WTC11 (cell line): ENCODE measurements around the gene SERPINA6. TPM values are rescaled to one million over a fixed set of nuclear protein-coding genes. Genes with fewer than 3 reads are reported as not detected.

Source experiments
- ATAC-seq: fragments of 200-7000 bp; cut with Tn5 transposase; 2 replicates; pipeline ENCODE4 v1.10.0; 2021; ENCODE audit warnings: mild to moderate bottlenecking, moderate library complexity
- CTCF ChIA-PET: fragments of 300-600 bp; sonication (Branson Sonifier 250); formaldehyde crosslinking; loops from one replicate; lab custom pipeline; 2021; ENCODE audit warnings: antibody characterized with exemption; lab: Charles Lee
- POLR2A ChIA-PET: fragments of 350-600 bp; sonication (Branson Sonifier 250); formaldehyde crosslinking; loops from one replicate; lab custom pipeline; 2021; ENCODE audit warnings: antibody characterized with exemption; lab: Charles Lee
- DNase-seq: peaks from one replicate; pipeline ENCODE4 v3.0.0; 2021; ENCODE audit warnings: low spot score
- H3K27ac Mint-ChIP-seq: 2 replicates; pipeline ENCODE4 v1.8.0; 2021; ENCODE audit warnings: mixed read lengths
- H3K27me3 Mint-ChIP-seq: 2 replicates; pipeline ENCODE4 v1.8.0; 2021; ENCODE audit warnings: low read depth, mild to moderate bottlenecking, moderate library complexity, mixed read lengths
- H3K36me3 Mint-ChIP-seq: 2 replicates; pipeline ENCODE4 v1.8.0; 2021; ENCODE audit warnings: mixed read lengths
- H3K4me1 Mint-ChIP-seq: 2 replicates; pipeline ENCODE4 v1.8.0; 2022; ENCODE audit warnings: mixed read lengths
- H3K4me3 Mint-ChIP-seq: 2 replicates; pipeline ENCODE4 v1.8.0; 2021; ENCODE audit warnings: mild to moderate bottlenecking, moderate library complexity, mixed read lengths
- H3K9me3 Mint-ChIP-seq: 2 replicates; pipeline ENCODE4 v1.8.0; 2021; ENCODE audit warnings: mixed read lengths
- ATF1 ChIP-seq: sonication (generic); formaldehyde crosslinking; IDR thresholded peaks from 2 replicates; pipeline ENCODE4 v1.8.1; 2023; ENCODE audit warnings: mild to moderate bottlenecking, moderate library complexity, missing genetic modification reagents
- CREB1 ChIP-seq: sonication (generic); formaldehyde crosslinking; IDR thresholded peaks from 2 replicates; pipeline ENCODE4 v1.8.0; 2023; ENCODE audit warnings: mild to moderate bottlenecking, missing genetic modification reagents
- ESRRA ChIP-seq: sonication (generic); formaldehyde crosslinking; IDR thresholded peaks from 2 replicates; pipeline ENCODE4 v1.8.1; 2022; ENCODE audit warnings: mild to moderate bottlenecking, missing genetic modification reagents, borderline replicate concordance
- HMGA2 ChIP-seq: fragments of 250-450 bp; sonication (Bioruptor Pico); IDR thresholded peaks from 2 replicates; pipeline ENCODE4 v1.4.0; 2021; ENCODE audit warnings: mild to moderate bottlenecking, moderate library complexity
- NR3C1 ChIP-seq: sonication (generic); formaldehyde crosslinking; conservative IDR thresholded peaks from 2 replicates; pipeline ENCODE4 v1.8.1; 2023; ENCODE audit warnings: low read depth, mild to moderate bottlenecking, missing genetic modification reagents
- SMAD4 ChIP-seq: sonication (generic); formaldehyde crosslinking; IDR thresholded peaks from 2 replicates; pipeline ENCODE4 v1.8.0; 2022; ENCODE audit warnings: mild to moderate bottlenecking, missing genetic modification reagents
- TCF7 ChIP-seq: sonication (generic); formaldehyde crosslinking; IDR thresholded peaks from 2 replicates; pipeline ENCODE4 v1.8.0; 2022; ENCODE audit warnings: mild to moderate bottlenecking, low read depth, missing genetic modification reagents, moderate library complexity
- ZNF219 ChIP-seq: sonication (generic); formaldehyde crosslinking; IDR thresholded peaks from 2 replicates; pipeline ENCODE4 v1.8.0; 2023; ENCODE audit warnings: missing genetic modification reagents, mild to moderate bottlenecking, borderline replicate concordance
- ZNF416 ChIP-seq: fragments of 250-450 bp; sonication (Bioruptor Pico); IDR thresholded peaks from 2 replicates; pipeline ENCODE4 v1.9.0; 2021; ENCODE audit warnings: mild to moderate bottlenecking, inconsistent platforms
- ZNF671 ChIP-seq: fragments of 250-450 bp; sonication (Bioruptor Pico); IDR thresholded peaks from 2 replicates; pipeline ENCODE4 v1.8.0; 2021; ENCODE audit warnings: mild to moderate bottlenecking
- total RNA-seq: library from RNA; stranded (reverse); gene quantifications from 3 replicates; pipeline ENCODE4 v1.2.3, GENCODE V29; 2021
- TF ChIP-seq, protein P1 (sequence below): sonication (generic); formaldehyde crosslinking; IDR thresholded peaks from 2 replicates; pipeline ENCODE4 v1.8.0; 2023; ENCODE audit warnings: missing genetic modification reagents, mild to moderate bottlenecking, borderline replicate concordance
- TF ChIP-seq, protein P2 (sequence below): sonication (generic); formaldehyde crosslinking; IDR thresholded peaks from 2 replicates; pipeline ENCODE4 v1.8.1; 2022; ENCODE audit warnings: low read depth, missing genetic modification reagents, borderline replicate concordance
- TF ChIP-seq, protein P3 (sequence below): sonication (generic); formaldehyde crosslinking; IDR thresholded peaks from 2 replicates; pipeline ENCODE4 v1.8.0; 2022; ENCODE audit warnings: missing genetic modification reagents
- TF ChIP-seq, protein P4 (sequence below): sonication (generic); formaldehyde crosslinking; IDR thresholded peaks from 2 replicates; pipeline ENCODE4 v1.8.0; 2022; ENCODE audit warnings: mild to moderate bottlenecking, missing genetic modification reagents

SERPINA6 gene
- total RNA-seq, 1 experiment from 2014 or later = 0.15 TPM

DNA sequence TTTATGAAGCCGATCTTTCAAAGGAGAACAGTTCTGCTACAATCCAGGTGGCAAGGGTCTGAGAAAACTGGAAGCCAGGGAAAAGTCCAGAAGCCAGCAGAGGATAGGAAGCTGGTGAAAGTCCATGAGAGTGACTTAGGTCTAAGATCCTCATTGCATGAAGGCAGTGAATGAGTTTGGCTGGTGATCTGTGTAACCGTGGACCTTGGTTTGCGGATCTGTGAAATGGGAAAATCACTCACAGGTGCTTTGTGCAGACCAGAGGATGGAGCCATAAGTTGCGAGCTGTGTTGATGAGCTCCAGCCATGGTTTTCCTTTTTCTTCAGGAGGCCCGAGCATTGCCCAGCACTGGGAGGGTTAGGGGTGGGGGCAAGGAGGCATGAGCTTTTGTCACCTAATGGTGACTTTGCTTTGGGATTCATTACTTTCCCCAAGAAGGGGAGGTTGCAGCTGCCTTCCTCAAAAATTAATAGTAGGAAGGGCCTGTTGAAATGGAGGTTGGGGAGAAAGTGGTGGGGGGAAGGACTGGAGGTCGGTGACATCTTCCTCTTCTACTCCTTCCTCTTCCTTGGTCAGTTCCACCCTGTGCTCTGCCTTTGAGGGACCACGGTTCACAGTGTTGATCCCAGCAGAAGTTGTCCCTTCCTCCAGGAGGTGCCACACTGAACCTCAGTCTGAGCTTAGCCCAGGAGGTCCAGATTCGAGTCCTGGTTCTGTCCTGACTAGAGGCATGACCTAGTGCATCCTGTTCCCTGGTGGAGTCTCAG is 20.3 kb upstream of the SERPINA6 start:
- H3K4me3 Mint-ChIP-seq = no peak overlapping the region
- H3K9me3 Mint-ChIP-seq = peaks cover 5% of the 10 kb centered on the region
- DNase-seq (no peak), ATAC-seq (no peak)
- ChIA-PET CTCF (no interaction called here), POLR2A (interaction anchor here (0.6 kb wide), 2 partner anchors 206 to 730 kb away, joined by 3 read pairs; no protein-coding TSS in a partner anchor)
- H3K27ac Mint-ChIP-seq = no peak overlapping the region
- no peaks in the 10 kb centered on the region for H3K36me3 Mint-ChIP-seq
- H3K4me1 Mint-ChIP-seq = no peaks in the 10 kb centered on the region
- H3K27me3 Mint-ChIP-seq = 0 out of 2 replicates have a peak, but pooled peaks cover 5% of the 10 kb centered on the region
- TF ChIP-seq ZNF219 (no peak), HMGA2 (CRISPR knock-in tag) (no peak), TCF7 (CRISPR knock-in tag) (no peak), CREB1 (CRISPR knock-in tag) (no peak), ATF1 (CRISPR knock-in tag) (no peak), ZNF671 (CRISPR knock-in tag) (no peak), ESRRA (CRISPR knock-in tag) (no peak), SMAD4 (no peak), ZNF416 (CRISPR knock-in tag) (no peak), NR3C1 (CRISPR knock-in tag) (no peak)
- TF ChIP-seq, protein P1, sequence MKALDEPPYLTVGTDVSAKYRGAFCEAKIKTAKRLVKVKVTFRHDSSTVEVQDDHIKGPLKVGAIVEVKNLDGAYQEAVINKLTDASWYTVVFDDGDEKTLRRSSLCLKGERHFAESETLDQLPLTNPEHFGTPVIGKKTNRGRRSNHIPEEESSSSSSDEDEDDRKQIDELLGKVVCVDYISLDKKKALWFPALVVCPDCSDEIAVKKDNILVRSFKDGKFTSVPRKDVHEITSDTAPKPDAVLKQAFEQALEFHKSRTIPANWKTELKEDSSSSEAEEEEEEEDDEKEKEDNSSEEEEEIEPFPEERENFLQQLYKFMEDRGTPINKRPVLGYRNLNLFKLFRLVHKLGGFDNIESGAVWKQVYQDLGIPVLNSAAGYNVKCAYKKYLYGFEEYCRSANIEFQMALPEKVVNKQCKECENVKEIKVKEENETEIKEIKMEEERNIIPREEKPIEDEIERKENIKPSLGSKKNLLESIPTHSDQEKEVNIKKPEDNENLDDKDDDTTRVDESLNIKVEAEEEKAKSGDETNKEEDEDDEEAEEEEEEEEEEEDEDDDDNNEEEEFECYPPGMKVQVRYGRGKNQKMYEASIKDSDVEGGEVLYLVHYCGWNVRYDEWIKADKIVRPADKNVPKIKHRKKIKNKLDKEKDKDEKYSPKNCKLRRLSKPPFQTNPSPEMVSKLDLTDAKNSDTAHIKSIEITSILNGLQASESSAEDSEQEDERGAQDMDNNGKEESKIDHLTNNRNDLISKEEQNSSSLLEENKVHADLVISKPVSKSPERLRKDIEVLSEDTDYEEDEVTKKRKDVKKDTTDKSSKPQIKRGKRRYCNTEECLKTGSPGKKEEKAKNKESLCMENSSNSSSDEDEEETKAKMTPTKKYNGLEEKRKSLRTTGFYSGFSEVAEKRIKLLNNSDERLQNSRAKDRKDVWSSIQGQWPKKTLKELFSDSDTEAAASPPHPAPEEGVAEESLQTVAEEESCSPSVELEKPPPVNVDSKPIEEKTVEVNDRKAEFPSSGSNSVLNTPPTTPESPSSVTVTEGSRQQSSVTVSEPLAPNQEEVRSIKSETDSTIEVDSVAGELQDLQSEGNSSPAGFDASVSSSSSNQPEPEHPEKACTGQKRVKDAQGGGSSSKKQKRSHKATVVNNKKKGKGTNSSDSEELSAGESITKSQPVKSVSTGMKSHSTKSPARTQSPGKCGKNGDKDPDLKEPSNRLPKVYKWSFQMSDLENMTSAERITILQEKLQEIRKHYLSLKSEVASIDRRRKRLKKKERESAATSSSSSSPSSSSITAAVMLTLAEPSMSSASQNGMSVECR (CRISPR knock-in tag) = no peak
- TF ChIP-seq, protein P2, sequence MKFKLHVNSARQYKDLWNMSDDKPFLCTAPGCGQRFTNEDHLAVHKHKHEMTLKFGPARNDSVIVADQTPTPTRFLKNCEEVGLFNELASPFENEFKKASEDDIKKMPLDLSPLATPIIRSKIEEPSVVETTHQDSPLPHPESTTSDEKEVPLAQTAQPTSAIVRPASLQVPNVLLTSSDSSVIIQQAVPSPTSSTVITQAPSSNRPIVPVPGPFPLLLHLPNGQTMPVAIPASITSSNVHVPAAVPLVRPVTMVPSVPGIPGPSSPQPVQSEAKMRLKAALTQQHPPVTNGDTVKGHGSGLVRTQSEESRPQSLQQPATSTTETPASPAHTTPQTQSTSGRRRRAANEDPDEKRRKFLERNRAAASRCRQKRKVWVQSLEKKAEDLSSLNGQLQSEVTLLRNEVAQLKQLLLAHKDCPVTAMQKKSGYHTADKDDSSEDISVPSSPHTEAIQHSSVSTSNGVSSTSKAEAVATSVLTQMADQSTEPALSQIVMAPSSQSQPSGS = no peak
- TF ChIP-seq, protein P3, sequence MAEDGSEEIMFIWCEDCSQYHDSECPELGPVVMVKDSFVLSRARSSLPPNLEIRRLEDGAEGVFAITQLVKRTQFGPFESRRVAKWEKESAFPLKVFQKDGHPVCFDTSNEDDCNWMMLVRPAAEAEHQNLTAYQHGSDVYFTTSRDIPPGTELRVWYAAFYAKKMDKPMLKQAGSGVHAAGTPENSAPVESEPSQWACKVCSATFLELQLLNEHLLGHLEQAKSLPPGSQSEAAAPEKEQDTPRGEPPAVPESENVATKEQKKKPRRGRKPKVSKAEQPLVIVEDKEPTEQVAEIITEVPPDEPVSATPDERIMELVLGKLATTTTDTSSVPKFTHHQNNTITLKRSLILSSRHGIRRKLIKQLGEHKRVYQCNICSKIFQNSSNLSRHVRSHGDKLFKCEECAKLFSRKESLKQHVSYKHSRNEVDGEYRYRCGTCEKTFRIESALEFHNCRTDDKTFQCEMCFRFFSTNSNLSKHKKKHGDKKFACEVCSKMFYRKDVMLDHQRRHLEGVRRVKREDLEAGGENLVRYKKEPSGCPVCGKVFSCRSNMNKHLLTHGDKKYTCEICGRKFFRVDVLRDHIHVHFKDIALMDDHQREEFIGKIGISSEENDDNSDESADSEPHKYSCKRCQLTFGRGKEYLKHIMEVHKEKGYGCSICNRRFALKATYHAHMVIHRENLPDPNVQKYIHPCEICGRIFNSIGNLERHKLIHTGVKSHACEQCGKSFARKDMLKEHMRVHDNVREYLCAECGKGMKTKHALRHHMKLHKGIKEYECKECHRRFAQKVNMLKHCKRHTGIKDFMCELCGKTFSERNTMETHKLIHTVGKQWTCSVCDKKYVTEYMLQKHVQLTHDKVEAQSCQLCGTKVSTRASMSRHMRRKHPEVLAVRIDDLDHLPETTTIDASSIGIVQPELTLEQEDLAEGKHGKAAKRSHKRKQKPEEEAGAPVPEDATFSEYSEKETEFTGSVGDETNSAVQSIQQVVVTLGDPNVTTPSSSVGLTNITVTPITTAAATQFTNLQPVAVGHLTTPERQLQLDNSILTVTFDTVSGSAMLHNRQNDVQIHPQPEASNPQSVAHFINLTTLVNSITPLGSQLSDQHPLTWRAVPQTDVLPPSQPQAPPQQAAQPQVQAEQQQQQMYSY = no peak
- TF ChIP-seq, protein P4, sequence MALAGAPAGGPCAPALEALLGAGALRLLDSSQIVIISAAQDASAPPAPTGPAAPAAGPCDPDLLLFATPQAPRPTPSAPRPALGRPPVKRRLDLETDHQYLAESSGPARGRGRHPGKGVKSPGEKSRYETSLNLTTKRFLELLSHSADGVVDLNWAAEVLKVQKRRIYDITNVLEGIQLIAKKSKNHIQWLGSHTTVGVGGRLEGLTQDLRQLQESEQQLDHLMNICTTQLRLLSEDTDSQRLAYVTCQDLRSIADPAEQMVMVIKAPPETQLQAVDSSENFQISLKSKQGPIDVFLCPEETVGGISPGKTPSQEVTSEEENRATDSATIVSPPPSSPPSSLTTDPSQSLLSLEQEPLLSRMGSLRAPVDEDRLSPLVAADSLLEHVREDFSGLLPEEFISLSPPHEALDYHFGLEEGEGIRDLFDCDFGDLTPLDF = no peak
